ENCODE data around the gene MAP3K9. TPM values are rescaled to one million over a fixed set of nuclear protein-coding genes. Genes with fewer than 3 reads are reported as not detected.

Gene MAP3K9
- total RNA-seq, 1 experiment from 2014 or later, result 28.0 TPM

DNA sequence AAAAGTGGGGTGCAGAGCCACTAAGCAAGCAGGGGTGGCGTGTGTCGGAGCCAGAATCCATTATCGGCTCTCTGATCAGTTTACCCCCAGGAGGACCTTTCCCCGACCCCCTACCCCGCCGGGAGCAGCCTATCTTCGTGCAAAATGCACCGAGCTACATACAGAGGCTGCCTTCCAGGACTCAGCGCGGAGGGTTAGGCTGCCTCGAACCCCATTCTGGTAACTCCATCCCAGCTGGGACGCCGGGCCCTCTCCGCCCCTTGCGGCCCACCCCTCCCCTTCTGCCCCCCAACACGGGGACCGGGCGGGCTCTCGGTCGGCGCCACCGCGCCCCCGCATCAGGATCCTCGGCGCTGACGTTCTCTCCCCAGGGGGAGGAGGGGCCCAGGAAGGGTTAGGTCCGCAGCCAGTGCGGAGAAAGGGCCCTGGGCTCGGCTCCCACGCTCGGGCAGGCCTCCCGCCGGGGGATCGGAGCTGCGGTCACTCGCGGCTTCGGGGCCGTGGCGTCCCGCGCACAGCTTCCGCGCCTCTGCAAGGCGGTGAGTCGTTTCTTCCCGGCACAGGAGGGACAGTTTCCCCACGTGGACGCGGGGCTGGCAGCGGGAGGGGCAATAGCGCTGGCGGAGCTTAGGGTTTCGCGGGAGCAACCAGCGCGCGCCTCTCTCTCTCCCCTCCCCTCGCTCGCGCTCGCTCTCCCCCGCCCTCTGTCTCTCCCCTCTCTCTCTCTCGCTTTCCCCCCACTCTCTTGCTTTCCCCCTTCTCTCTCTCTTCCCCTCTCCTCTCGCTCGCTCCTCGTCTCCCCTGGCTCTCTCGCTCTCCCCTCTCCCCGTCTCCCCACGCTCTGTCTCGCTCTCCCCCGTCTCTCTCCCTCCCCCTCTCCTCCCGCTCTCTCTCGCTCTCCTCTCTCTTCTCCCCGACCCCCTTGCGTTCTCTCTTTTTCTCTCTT is 12.5 kb upstream of the MAP3K9 start (continued):
- TF ChIP-seq TCF7 (CRISPR knock-in tag; IDR thresholded peaks at IDR 0.05; ENCODE audit: low read depth) (no peak), NFE2L1 (CRISPR knock-in tag; IDR thresholded peaks at IDR 0.05) (peak; percentile 50; the same call in 1 of the 2 replicates), CBFB (CRISPR knock-in tag; IDR thresholded peaks at IDR 0.05; ENCODE audit: low read depth) (no peak), GTF2I (CRISPR knock-in tag; conservative IDR thresholded peaks at IDR 0.05) (no peak), FOXP1 (CRISPR knock-in tag; IDR thresholded peaks at IDR 0.05; ENCODE audit: borderline replicate concordance) (no peak), TP53 (CRISPR knock-in tag; IDR thresholded peaks at IDR 0.05) (0 out of 2 replicates have a peak, but pooled peaks have one; percentile 37), SMAD3 (CRISPR knock-in tag; IDR thresholded peaks at IDR 0.05; ENCODE audit: borderline replicate concordance) (no peak), SMAD4 (CRISPR knock-in tag; IDR thresholded peaks at IDR 0.05) (no peak), ATF1 (CRISPR knock-in tag; IDR thresholded peaks at IDR 0.05) (0 out of 2 replicates have a peak, but pooled peaks have one; percentile 64), ZNF423 (CRISPR knock-in tag; IDR thresholded peaks at IDR 0.05) (no peak), MXD4 (CRISPR knock-in tag; IDR thresholded peaks at IDR 0.05; ENCODE audit: borderline replicate concordance) (no peak), ZBTB21 (CRISPR knock-in tag; IDR thresholded peaks at IDR 0.05; ENCODE audit: borderline replicate concordance) (0 out of 2 replicates have a peak, but pooled peaks have one; percentile 34), FOXJ3 (CRISPR knock-in tag; IDR thresholded peaks at IDR 0.05; ENCODE audit: borderline replicate concordance) (no peak), NR2C2 (CRISPR knock-in tag; IDR thresholded peaks at IDR 0.05) (no peak), RORB (CRISPR knock-in tag; IDR thresholded peaks at IDR 0.05) (no peak), TEAD1 (CRISPR knock-in tag; IDR thresholded peaks at IDR 0.05) (no peak), ZNF138 (CRISPR knock-in tag; conservative IDR thresholded peaks at IDR 0.05) (no peak), KAT7 (CRISPR knock-in tag; IDR thresholded peaks at IDR 0.05; ENCODE audit: borderline replicate concordance) (peak; percentile 95; the same call in 1 of the 2 replicates), JUN (CRISPR knock-in tag; IDR thresholded peaks at IDR 0.05) (0 out of 2 replicates have a peak, but pooled peaks have one; percentile 17)
- TF ChIP-seq, protein P1, sequence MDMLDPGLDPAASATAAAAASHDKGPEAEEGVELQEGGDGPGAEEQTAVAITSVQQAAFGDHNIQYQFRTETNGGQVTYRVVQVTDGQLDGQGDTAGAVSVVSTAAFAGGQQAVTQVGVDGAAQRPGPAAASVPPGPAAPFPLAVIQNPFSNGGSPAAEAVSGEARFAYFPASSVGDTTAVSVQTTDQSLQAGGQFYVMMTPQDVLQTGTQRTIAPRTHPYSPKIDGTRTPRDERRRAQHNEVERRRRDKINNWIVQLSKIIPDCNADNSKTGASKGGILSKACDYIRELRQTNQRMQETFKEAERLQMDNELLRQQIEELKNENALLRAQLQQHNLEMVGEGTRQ (CRISPR knock-in tag; IDR thresholded peaks at IDR 0.05), result no peak; the same call in 1 of the 2 replicates
- TF ChIP-seq, protein P2, sequence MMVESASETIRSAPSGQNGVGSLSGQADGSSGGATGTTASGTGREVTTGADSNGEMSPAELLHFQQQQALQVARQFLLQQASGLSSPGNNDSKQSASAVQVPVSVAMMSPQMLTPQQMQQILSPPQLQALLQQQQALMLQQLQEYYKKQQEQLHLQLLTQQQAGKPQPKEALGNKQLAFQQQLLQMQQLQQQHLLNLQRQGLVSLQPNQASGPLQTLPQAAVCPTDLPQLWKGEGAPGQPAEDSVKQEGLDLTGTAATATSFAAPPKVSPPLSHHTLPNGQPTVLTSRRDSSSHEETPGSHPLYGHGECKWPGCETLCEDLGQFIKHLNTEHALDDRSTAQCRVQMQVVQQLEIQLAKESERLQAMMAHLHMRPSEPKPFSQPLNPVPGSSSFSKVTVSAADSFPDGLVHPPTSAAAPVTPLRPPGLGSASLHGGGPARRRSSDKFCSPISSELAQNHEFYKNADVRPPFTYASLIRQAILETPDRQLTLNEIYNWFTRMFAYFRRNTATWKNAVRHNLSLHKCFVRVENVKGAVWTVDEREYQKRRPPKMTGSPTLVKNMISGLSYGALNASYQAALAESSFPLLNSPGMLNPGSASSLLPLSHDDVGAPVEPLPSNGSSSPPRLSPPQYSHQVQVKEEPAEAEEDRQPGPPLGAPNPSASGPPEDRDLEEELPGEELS (CRISPR knock-in tag; IDR thresholded peaks at IDR 0.05), result peak; percentile 84
- TF ChIP-seq, protein P3, sequence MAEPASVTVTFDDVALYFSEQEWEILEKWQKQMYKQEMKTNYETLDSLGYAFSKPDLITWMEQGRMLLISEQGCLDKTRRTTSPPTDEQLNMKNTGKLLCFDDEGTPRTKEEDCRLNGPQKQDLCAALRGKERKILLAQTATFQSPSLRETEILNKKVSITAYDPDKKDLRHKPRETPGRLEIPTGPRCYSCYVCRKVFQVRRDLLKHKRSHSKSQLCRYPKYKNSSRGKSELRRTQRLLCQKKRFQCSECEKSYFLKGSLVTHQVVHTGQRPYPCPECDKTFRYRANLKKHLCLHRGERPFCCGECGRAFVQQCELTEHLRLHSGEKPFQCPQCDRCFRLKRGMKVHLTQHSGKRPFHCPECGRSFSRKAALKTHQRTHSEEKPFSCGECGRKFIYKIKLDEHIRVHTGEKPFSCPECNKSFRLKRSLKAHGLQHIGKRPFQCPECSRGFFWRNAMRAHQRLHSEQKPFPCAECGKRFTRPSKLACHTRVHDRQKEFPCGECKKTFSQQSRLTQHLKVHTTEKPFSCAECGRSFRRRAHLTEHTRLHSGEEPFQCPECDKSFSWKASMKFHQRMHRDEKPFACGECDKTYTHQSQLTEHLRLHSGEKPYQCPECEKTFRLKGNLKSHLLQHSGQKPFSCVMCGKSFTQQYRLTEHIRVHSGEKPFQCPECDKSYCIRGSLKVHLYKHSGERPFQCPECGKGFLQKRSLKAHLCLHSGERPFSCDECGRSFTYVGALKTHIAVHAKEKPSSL (CRISPR knock-in tag; conservative IDR thresholded peaks at IDR 0.05), result no peak
- TF ChIP-seq, protein P4, sequence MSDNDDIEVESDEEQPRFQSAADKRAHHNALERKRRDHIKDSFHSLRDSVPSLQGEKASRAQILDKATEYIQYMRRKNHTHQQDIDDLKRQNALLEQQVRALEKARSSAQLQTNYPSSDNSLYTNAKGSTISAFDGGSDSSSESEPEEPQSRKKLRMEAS (CRISPR knock-in tag; IDR thresholded peaks at IDR 0.05), result peak; percentile 88
- TF ChIP-seq, protein P5, sequence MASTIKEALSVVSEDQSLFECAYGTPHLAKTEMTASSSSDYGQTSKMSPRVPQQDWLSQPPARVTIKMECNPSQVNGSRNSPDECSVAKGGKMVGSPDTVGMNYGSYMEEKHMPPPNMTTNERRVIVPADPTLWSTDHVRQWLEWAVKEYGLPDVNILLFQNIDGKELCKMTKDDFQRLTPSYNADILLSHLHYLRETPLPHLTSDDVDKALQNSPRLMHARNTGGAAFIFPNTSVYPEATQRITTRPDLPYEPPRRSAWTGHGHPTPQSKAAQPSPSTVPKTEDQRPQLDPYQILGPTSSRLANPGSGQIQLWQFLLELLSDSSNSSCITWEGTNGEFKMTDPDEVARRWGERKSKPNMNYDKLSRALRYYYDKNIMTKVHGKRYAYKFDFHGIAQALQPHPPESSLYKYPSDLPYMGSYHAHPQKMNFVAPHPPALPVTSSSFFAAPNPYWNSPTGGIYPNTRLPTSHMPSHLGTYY (CRISPR knock-in tag; IDR thresholded peaks at IDR 0.05), result no peak
- TF ChIP-seq, protein P6, sequence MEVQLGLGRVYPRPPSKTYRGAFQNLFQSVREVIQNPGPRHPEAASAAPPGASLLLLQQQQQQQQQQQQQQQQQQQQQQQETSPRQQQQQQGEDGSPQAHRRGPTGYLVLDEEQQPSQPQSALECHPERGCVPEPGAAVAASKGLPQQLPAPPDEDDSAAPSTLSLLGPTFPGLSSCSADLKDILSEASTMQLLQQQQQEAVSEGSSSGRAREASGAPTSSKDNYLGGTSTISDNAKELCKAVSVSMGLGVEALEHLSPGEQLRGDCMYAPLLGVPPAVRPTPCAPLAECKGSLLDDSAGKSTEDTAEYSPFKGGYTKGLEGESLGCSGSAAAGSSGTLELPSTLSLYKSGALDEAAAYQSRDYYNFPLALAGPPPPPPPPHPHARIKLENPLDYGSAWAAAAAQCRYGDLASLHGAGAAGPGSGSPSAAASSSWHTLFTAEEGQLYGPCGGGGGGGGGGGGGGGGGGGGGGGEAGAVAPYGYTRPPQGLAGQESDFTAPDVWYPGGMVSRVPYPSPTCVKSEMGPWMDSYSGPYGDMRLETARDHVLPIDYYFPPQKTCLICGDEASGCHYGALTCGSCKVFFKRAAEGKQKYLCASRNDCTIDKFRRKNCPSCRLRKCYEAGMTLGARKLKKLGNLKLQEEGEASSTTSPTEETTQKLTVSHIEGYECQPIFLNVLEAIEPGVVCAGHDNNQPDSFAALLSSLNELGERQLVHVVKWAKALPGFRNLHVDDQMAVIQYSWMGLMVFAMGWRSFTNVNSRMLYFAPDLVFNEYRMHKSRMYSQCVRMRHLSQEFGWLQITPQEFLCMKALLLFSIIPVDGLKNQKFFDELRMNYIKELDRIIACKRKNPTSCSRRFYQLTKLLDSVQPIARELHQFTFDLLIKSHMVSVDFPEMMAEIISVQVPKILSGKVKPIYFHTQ (CRISPR knock-in tag; IDR thresholded peaks at IDR 0.05), result no peak
- TF ChIP-seq, protein P7, sequence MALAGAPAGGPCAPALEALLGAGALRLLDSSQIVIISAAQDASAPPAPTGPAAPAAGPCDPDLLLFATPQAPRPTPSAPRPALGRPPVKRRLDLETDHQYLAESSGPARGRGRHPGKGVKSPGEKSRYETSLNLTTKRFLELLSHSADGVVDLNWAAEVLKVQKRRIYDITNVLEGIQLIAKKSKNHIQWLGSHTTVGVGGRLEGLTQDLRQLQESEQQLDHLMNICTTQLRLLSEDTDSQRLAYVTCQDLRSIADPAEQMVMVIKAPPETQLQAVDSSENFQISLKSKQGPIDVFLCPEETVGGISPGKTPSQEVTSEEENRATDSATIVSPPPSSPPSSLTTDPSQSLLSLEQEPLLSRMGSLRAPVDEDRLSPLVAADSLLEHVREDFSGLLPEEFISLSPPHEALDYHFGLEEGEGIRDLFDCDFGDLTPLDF (CRISPR knock-in tag; IDR thresholded peaks at IDR 0.05), result no peak

Measured in WTC11 (cell line).